Gastroesophageal sphincter (tissue), 4 donors: ENCODE results near the gene IL4R. TPM values are rescaled to one million over a fixed set of nuclear protein-coding genes. Genes with fewer than 3 reads are reported as not detected.

Experiments
- ATAC-seq: fragments of 150-250 bp; one replicate; pipeline ENCODE4 v1.9.1; 2016; ENCODE audit warnings: mild to moderate bottlenecking, moderate library complexity
- H3K27ac ChIP-seq, 4 donors: fragments of 200-600 bp; sonication (generic) in 3 of 4; 1 replicate in 3 of 4; 2 replicates in 1 of 4; pipeline ENCODE4 v1.5.1; 2016 to 2019
- H3K27me3 ChIP-seq: fragments of 200-600 bp; sonication (generic); one replicate; pipeline ENCODE4 v1.5.1; 2019
- H3K36me3 ChIP-seq, 2 donors: fragments of 200-600 bp; sonication (generic); one replicate each; pipeline ENCODE4 v1.5.1; 2019; ENCODE audit warnings: control low read depth in 1 of 2
- H3K4me1 ChIP-seq, 3 donors: fragments of 200-600 bp; sonication (generic); 1 replicate in 2 of 3; 2 replicates in 1 of 3; pipeline ENCODE4 v1.5.1; 2016 to 2019; ENCODE audit warnings: control low read depth in 2 of 3
- H3K4me3 ChIP-seq, 2 donors: fragments of 200-600 bp; sonication (generic); one replicate each; pipeline ENCODE4 v1.5.1; 2019; ENCODE audit warnings: mild to moderate bottlenecking in 1 of 2, moderate library complexity in 1 of 2
- H3K9me3 ChIP-seq, 3 donors: fragments of 200-600 bp; sonication (generic); one replicate each; pipeline ENCODE4 v1.5.1; 2017 to 2019; ENCODE audit warnings: control low read depth in 2 of 3
- EP300 ChIP-seq: sonication (generic); formaldehyde crosslinking; IDR thresholded peaks from one replicate; pipeline ENCODE4 v1.6.1; 2017; ENCODE audit warnings: antibody characterized with exemption, mild to moderate bottlenecking
- POLR2A ChIP-seq, 2 donors: fragments of 450-650 bp; IDR thresholded peaks; one replicate each; pipeline ENCODE4 v1.6.1; 2017; ENCODE audit warnings: antibody characterized with exemption in 2 of 2, mild to moderate bottlenecking in 2 of 2, moderate library complexity in 1 of 2
- POLR2AphosphoS5 ChIP-seq: sonication (generic); formaldehyde crosslinking; IDR thresholded peaks from one replicate; pipeline ENCODE4 v1.6.1; 2017; ENCODE audit warnings: antibody characterized with exemption
- WGBS, 2 donors: methylation state at CpG; one replicate each; pipeline ENCODE4 v1.1.5; 2018; ENCODE audit warnings: low coverage in 1 of 2; 5-methylcytosine and 5-hydroxymethylcytosine counted together
- total RNA-seq, 4 donors: library from RNA; depleted of rRNA; stranded (reverse); fragments of >200 nt; gene quantifications; one replicate each; pipeline ENCODE4 v1.1.0, GENCODE V29; 2016
- TF ChIP-seq, protein P1 (sequence below), 4 experiments: fragments of 200-600 bp in 2 of 4; fragments of 450-650 bp in 2 of 4; sonication (generic) in 1 of 4; IDR thresholded peaks; one replicate each; pipeline ENCODE4 v1.5.1; 2017 to 2019; ENCODE audit warnings: antibody characterized with exemption in 4 of 4, mild to moderate bottlenecking in 2 of 4, moderate library complexity in 2 of 4

The IL4R gene
- total RNA-seq, 4 donors from 2014 or later: 72.3 to 212 (median 110) TPM

DNA sequence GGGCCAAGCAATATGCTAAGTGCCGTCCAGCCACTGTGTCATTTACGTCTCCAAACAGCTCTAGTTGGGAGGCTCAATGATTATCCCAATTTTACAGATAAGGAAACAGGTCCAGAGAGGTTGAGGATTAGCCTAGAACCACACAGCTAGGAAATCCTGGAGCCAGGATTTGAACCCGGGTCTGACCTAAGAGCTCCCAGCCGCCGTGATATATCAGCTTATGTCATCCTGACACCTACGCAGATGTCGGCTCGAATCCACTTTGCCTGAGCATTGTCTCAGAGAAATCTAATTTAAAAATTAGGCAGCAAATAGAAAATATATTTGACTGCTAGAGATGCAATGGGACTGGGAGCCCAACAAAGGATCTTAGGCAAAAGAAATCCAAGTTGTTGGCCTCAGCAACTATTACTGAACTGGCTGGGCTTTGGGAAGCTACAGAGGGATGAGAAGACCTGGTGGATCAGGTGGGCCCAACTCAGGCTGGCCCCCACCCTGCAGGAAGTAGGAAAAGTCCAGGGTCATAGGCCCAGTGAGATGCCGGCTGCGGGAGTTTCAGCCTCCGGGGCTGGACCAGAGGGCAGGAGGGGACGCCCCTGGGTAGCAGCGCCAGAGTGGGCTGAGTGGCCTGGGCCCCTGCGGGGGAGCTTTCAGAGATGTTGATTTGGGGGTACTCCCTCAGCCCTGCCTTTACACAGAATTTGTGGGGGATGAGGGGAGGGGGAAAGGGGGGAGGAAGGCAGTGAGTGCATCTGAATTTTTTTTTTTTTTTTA, 53.1 kb downstream of the IL4R start:
- TF ChIP-seq, protein P1, sequence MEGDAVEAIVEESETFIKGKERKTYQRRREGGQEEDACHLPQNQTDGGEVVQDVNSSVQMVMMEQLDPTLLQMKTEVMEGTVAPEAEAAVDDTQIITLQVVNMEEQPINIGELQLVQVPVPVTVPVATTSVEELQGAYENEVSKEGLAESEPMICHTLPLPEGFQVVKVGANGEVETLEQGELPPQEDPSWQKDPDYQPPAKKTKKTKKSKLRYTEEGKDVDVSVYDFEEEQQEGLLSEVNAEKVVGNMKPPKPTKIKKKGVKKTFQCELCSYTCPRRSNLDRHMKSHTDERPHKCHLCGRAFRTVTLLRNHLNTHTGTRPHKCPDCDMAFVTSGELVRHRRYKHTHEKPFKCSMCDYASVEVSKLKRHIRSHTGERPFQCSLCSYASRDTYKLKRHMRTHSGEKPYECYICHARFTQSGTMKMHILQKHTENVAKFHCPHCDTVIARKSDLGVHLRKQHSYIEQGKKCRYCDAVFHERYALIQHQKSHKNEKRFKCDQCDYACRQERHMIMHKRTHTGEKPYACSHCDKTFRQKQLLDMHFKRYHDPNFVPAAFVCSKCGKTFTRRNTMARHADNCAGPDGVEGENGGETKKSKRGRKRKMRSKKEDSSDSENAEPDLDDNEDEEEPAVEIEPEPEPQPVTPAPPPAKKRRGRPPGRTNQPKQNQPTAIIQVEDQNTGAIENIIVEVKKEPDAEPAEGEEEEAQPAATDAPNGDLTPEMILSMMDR (IDR thresholded peaks at IDR 0.05): no peak
- TF ChIP-seq POLR2AphosphoS5: peak; percentile 48
- Histone ChIP-seq H3K9me3 (no peaks in the 10 kb centered on the region), H3K27ac (peak overlapping the region in 3 of 4 donors; percentile 41 to 61 (median 60)), H3K36me3 (peaks cover 0 to 26% of the 10 kb centered on the region in 2 donors), H3K4me1 (peaks cover 0 to 35% (median 12%) of the 10 kb centered on the region in 3 donors), H3K4me3 (no peak overlapping the region), H3K27me3 (no peaks in the 10 kb centered on the region)
- 20 to 76% methylated on average over 1 to 7 of the region's 14 CpGs for WGBS, 2 donors
- no peak for ATAC-seq

DNA sequence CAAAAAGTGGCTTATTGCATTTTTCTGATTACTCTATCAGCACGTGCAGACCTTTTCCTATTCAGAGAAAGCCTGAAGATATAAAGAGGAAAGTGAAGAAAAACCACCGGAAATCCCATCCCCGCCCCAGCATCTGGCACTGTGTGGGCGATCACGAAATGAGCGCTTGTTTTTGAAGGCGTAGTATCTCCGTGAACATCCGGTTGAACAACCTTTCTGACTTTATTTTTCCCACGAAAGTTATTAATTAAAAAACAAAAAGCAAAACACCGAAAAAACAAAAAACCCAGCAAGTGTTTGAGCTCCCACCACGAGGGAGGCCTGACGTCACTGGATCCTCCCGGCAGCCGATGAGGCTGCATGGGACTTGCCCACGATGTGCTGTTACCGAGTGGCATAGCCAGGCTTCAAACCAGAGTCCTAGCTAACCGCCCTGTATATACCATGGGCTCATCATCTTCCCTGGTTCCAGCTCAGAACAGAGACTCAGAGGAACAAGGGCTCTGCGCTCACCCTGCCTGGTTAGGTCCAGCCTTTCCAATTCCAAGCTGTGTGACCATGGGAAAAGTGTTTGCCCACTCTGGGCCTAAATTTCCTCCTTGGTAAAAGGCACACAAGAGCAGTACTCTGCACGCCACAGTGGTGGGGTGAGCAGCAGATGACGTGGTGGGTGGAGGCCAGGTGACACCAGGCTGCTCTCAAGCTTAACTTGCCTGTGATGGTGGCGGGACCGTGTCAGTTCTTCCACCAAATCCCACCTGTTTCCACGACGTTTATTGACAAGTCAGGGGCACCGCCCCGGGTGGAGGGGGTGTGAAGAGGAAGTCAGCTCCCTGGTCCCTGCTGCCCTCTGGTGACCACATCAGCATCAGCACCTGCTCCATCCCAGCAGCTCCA, 53.9 kb downstream of the IL4R start:
- no peaks in the 10 kb centered on the region for H3K27me3 ChIP-seq
- H3K4me1 ChIP-seq: peaks cover 0 to 35% (median 12%) of the 10 kb centered on the region in 3 donors
- 30 to 41% methylated on average over 5 to 16 of the region's 27 CpGs for WGBS, 2 donors
- H3K9me3 ChIP-seq: no peaks in the 10 kb centered on the region
- H3K4me3 ChIP-seq: peak overlapping the region in 1 of 2 donors; percentile 27
- peak overlapping the region in 3 of 4 donors; percentile 2 to 60 (median 41) for H3K27ac ChIP-seq
- peaks cover 0 to 18% of the 10 kb centered on the region in 2 donors for H3K36me3 ChIP-seq
- ATAC-seq: peak; percentile 85
- TF ChIP-seq, protein P1 (IDR thresholded peaks at IDR 0.05): peak in 3 of 4 experiments; percentile 76 to 95 (median 81)
- TF ChIP-seq POLR2A (IDR thresholded peaks at IDR 0.05) (no peak), POLR2AphosphoS5 (peak; percentile 67)

DNA sequence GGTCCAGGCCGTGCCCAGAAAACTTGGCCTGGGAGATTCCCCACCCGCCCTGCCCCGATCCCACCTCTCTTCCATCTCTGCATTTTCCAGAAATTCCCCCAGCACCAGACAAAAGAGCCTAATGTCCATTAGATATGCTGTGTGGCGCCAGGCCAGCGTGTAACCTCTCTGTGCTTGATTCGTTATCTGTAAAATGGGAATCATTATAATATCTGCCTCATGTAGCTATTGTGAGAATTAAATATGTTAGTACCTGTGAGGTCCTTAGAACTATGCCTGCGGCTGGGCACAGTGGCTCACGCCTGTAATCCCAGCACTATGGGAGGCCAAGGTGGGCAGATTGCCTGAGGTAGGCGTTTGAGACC, 54.6 kb downstream of the IL4R start:
- ATAC-seq: no peak
- H3K36me3 ChIP-seq: peaks cover 0 to 12% of the 10 kb centered on the region in 2 donors
- no peaks in the 10 kb centered on the region for H3K9me3 ChIP-seq
- TF ChIP-seq POLR2AphosphoS5: no peak
- no peak for TF ChIP-seq EP300
- TF ChIP-seq, protein P1 (IDR thresholded peaks at IDR 0.05): no peak
- no peak for TF ChIP-seq POLR2A (IDR thresholded peaks at IDR 0.05)
- H3K27me3 ChIP-seq: no peaks in the 10 kb centered on the region
- no peak overlapping the region for H3K4me3 ChIP-seq
- peaks cover 0 to 30% (median 12%) of the 10 kb centered on the region in 3 donors for H3K4me1 ChIP-seq
- H3K27ac ChIP-seq: no peak overlapping the region
- WGBS, 2 donors: 72% methylated on average over 4 of the region's 9 CpGs; no CpG with 5 or more reads in 1 of the 2 donors

DNA sequence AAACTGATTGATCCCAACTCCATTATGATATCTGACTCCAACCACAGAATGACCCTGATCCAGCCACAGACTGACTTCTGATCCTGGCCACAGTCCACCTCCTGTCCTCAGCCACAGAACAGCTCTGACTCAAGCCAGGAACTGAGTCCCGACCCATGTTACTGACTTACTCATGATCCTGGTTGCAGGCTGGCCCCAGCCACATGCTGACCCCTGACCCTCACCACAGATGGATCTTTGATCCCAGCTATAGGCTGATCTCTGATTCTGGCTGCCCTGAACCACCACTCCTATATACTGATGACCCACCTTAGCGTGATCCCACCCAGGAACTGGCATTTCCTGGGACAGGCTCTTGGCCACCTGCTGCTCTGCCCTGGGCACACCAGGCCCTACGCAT, 56.0 kb downstream of the IL4R start:
- no peak for ATAC-seq
- H3K4me3 ChIP-seq: no peak overlapping the region
- no peaks in the 10 kb centered on the region for H3K36me3 ChIP-seq
- no peaks in the 10 kb centered on the region for H3K27me3 ChIP-seq
- H3K4me1 ChIP-seq: peaks cover 0 to 22% (median 12%) of the 10 kb centered on the region in 3 donors
- WGBS, 2 donors: 90 to 100% methylated on average over 2 to 3 of the region's 3 CpGs
- H3K9me3 ChIP-seq: no peaks in the 10 kb centered on the region
- TF ChIP-seq POLR2A (IDR thresholded peaks at IDR 0.05) (no peak), EP300 (no peak), POLR2AphosphoS5 (no peak)
- TF ChIP-seq, protein P1 (IDR thresholded peaks at IDR 0.05): no peak
- H3K27ac ChIP-seq: no peak overlapping the region
